B cell (primary cell): ENCODE measurements around the gene IRGQ. TPM values are rescaled to one million over a fixed set of nuclear protein-coding genes. Genes with fewer than 3 reads are reported as not detected.

Source experiments
- ATAC-seq: fragments of 200-7000 bp; cut with Tn5 transposase; one replicate; pipeline ENCODE4 v1.10.0; 2021; ENCODE audit warnings: low read depth, mild to moderate bottlenecking, moderate number of reproducible peaks, moderate library complexity
- CTCF ChIA-PET: fragments of 350-600 bp; sonication (Branson Sonifier 250); formaldehyde crosslinking; loops from one replicate; lab custom pipeline; 2021; ENCODE audit warnings: antibody characterized with exemption, inconsistent platforms; lab: Charles Lee
- POLR2A ChIA-PET: fragments of 350-600 bp; sonication (Branson Sonifier 250); formaldehyde crosslinking; loops from one replicate; lab custom pipeline; 2021; ENCODE audit warnings: antibody characterized with exemption; lab: Charles Lee
- DNase-seq: peaks from one replicate; pipeline ENCODE4 v3.0.0; 2013
- H2AFZ ChIP-seq: 2 replicates; pipeline ENCODE4 v1.6.1; 2012; ENCODE audit warnings: mild to moderate bottlenecking, low read depth, low read length; ENCODE audit not compliant: insufficient read depth, poor library complexity, severe bottlenecking
- H3K27ac ChIP-seq, 2 donors: 1 replicate in 1 of 2; 2 replicates in 1 of 2; pipeline ENCODE4 v1.5.1; 2012 to 2013; ENCODE audit warnings: low read length in 2 of 2, mild to moderate bottlenecking in 2 of 2, moderate library complexity in 1 of 2
- H3K27me3 ChIP-seq, 4 experiments: fragments of 200-600 bp in 1 of 4; sonication (generic) in 1 of 4; replicated peaks in 1 of 4; 1 replicate in 2 of 4; 2 replicates in 2 of 4; pipeline versions ENCODE4 v1.6.1 to v1.7.0; 2013 to 2016; ENCODE audit warnings: low read length in 3 of 4, mild to moderate bottlenecking in 2 of 4, mixed read lengths in 1 of 4, moderate library complexity in 1 of 4; ENCODE audit not compliant: insufficient read depth in 4 of 4, control insufficient read depth in 3 of 4; ENCODE audit errors: control extremely low read depth in 1 of 4
- H3K36me3 ChIP-seq, 2 experiments: replicated peaks in 1 of 2; 1 replicate in 1 of 2; 2 replicates in 1 of 2; pipeline versions ENCODE4 v1.6.1 to v1.7.1; 2013; ENCODE audit warnings: low read length in 1 of 2; ENCODE audit not compliant: insufficient read depth in 2 of 2, control insufficient read depth in 1 of 2; ENCODE audit errors: control extremely low read depth in 1 of 2, extremely low read depth in 1 of 2
- H3K4me1 ChIP-seq, 2 donors: fragments of 200-600 bp in 1 of 2; sonication (generic) in 1 of 2; 1 replicate in 1 of 2; 2 replicates in 1 of 2; pipeline versions ENCODE4 v1.5.1 to v1.6.1; 2013 to 2017; ENCODE audit warnings: low read length in 2 of 2; ENCODE audit not compliant: control insufficient read depth in 2 of 2, insufficient read depth in 2 of 2
- H3K4me2 ChIP-seq: replicated peaks from 2 replicates; pipeline ENCODE3; 2012; ENCODE audit warnings: mild to moderate bottlenecking, low read depth, low read length; ENCODE audit not compliant: poor library complexity, severe bottlenecking
- H3K4me3 ChIP-seq, 5 experiments: fragments of 200-600 bp in 1 of 5; sonication (generic) in 1 of 5; 1 replicate in 3 of 5; 2 replicates in 2 of 5; pipeline versions ENCODE4 v1.5.1 to v1.7.0; 2011 to 2016; ENCODE audit warnings: low read length in 4 of 5, mild to moderate bottlenecking in 4 of 5, low read depth in 2 of 5, control low read depth in 1 of 5, moderate library complexity in 1 of 5; ENCODE audit not compliant: insufficient read depth in 1 of 5; ENCODE audit errors: control extremely low read depth in 1 of 5, extremely low read depth in 1 of 5
- H3K79me2 ChIP-seq: fragments of 200-600 bp; sonication (generic); one replicate; pipeline ENCODE4 v1.6.0; 2016; ENCODE audit warnings: low read length; ENCODE audit not compliant: control insufficient read depth, insufficient read depth
- H3K9ac ChIP-seq: fragments of 200-600 bp; sonication (generic); 2 replicates; pipeline ENCODE4 v1.6.1; 2017; ENCODE audit warnings: mild to moderate bottlenecking, low read length, moderate library complexity
- H3K9me3 ChIP-seq, 3 donors: one replicate each; pipeline versions ENCODE4 v1.6.1 to v1.7.1; 2013; ENCODE audit warnings: low read length in 2 of 3; ENCODE audit not compliant: control insufficient read depth in 2 of 3, insufficient read depth in 1 of 3; ENCODE audit errors: control extremely low read depth in 1 of 3
- H4K20me1 ChIP-seq: 2 replicates; pipeline ENCODE4 v1.6.0; 2012; ENCODE audit warnings: mild to moderate bottlenecking, low read length; ENCODE audit not compliant: insufficient read depth, control insufficient read depth, poor library complexity, severe bottlenecking
- H3K27ac Mint-ChIP-seq: one replicate; pipeline ENCODE4 v1.8.0; 2021; ENCODE audit warnings: mixed read lengths
- H3K27me3 Mint-ChIP-seq: one replicate; pipeline ENCODE4 v1.8.0; 2021; ENCODE audit warnings: mixed read lengths
- H3K4me1 Mint-ChIP-seq: one replicate; pipeline ENCODE4 v1.8.0; 2021; ENCODE audit warnings: mixed read lengths
- H3K4me3 Mint-ChIP-seq: one replicate; pipeline ENCODE4 v1.8.0; 2021; ENCODE audit warnings: mixed read lengths
- H3K9me3 Mint-ChIP-seq: one replicate; pipeline ENCODE4 v1.8.0; 2022; ENCODE audit warnings: mixed read lengths; ENCODE audit not compliant: insufficient read depth
- CTCF ChIP-seq: fragments of 200-600 bp; IDR thresholded peaks from one replicate; pipeline ENCODE4 v1.8.0; 2022; ENCODE audit warnings: antibody characterized with exemption, mild to moderate bottlenecking
- EZH2 ChIP-seq: IDR thresholded peaks from 2 replicates; pipeline ENCODE4 v1.6.1; 2012; ENCODE audit warnings: borderline replicate concordance, low read depth, mild to moderate bottlenecking, moderate library complexity, low read length; ENCODE audit not compliant: insufficient read depth, poor library complexity, severe bottlenecking
- WGBS: methylation state at CpG from one replicate; pipeline ENCODE4 v1.1.5; 2013; ENCODE audit warnings: missing lambda C conversion rate; ENCODE audit not compliant: insufficient coverage; 5-methylcytosine and 5-hydroxymethylcytosine counted together
- intact Hi-C: fragments of 100-400 bp; cut with micrococcal nuclease; formaldehyde crosslinking; loops from one replicate; pipeline ENCODE4 v1.10.0; 2022
- polyA plus RNA-seq: library from polyadenylated mRNA; depleted of rRNA; stranded (reverse); fragments of >200 nt; gene quantifications from 2 replicates; pipeline ENCODE4 v1.2.3, GENCODE V29; 2012
- total RNA-seq, 2 donors: library from RNA; stranded (reverse); fragments of 120-200 nt in 1 of 2; gene quantifications; 1 replicate in 1 of 2; 2 replicates in 1 of 2; pipeline versions ENCODE4 v1.2.3 to v1.2.4, GENCODE V29; 2013 to 2022

The IRGQ gene
- total and polyA plus RNA-seq, 2 donors (not counting 1 experiment from before 2014, with no cell fraction given): 20.3 to 22.6 TPM

DNA sequence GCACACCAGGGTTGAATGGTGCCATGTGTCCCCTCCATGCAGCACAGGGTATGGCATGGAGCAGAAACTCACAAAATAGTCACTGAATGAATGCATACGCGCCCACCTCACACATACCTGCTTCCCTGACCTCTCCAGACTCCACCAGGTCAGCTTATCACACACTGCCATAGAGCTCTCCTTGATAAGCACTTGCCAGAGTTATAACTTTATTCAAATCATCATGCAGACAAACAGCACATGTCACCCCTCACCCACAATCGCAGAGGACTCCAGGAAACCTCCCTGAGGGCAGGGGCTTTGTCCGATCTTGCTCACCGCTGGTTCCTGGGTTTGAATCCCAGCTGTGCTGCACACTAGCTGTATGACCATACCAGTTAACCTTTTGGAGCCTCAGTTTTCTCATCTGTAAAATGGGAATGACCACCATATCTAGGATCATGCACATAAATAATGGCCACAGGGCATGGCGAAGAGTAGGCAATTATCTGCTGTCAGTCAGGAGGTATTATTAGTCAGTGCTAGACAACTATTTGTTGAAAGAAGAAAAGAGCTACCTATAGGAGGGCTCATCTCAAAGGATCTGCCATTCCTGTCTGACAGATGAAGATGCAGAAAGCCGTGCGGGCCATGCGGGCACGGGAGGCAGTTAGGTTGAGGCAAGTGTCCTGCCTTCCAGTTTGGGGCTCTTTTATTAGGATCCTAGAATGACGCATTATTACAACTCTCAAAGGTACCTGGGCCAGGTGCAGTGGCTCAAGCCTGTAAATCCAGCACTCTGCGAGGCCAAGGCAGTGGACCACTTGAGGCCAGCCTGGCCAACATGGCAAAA is 34.6 kb downstream of the IRGQ start:
- Histone ChIP-seq H3K27me3 (no peaks in the 10 kb centered on the region), H3K9me3 (peaks cover 0 to 11% (median 0%) of the 10 kb centered on the region in 3 donors), H3K4me2 (peak overlapping the region; percentile 69), H2AFZ (no peak overlapping the region), H3K36me3 (peaks cover 3 to 12% of the 10 kb centered on the region in 2 experiments), H3K4me1 (peaks cover 42 to 52% of the 10 kb centered on the region in 2 donors), H3K9ac (no peak overlapping the region), H3K27ac (peak overlapping the region; percentile 92), H3K79me2 (peaks cover 28% of the 10 kb centered on the region), H3K4me3 (no peak overlapping the region), H4K20me1 (no peaks in the 10 kb centered on the region)
- H3K27me3 Mint-ChIP-seq: no peaks in the 10 kb centered on the region
- CTCF ChIA-PET: interaction anchor here (0.7 to 1.9 kb wide), 7 partner anchors 14 to 184 kb away, joined by 3 to 7 read pairs (median 4); partner anchors contain the start of genes IRGQ, PINLYP and XRCC1
- no peak for ATAC-seq
- H3K4me3 Mint-ChIP-seq: peak overlapping the region; percentile 24
- peak overlapping the region; percentile 99 for H3K27ac Mint-ChIP-seq
- H3K9me3 Mint-ChIP-seq: no peaks in the 10 kb centered on the region
- no peak for DNase-seq
- intact Hi-C loops: no loop called here
- no peak for TF ChIP-seq CTCF
- over 99% methylated on average over 11 of the region's 12 CpGs for WGBS
- POLR2A ChIA-PET: interaction anchor here (0.7 to 1.1 kb wide), 3 partner anchors 25 to 68 kb away, joined by 3 to 6 read pairs (median 4); partner anchors contain the start of genes IRGQ and ZNF576
- peaks cover 53% of the 10 kb centered on the region for H3K4me1 Mint-ChIP-seq

- Mint-ChIP-seq H3K27me3 (no peaks in the 10 kb centered on the region), H3K9me3 (no peaks in the 10 kb centered on the region), H3K4me3 (peak overlapping the region; percentile 24), H3K27ac (peak overlapping the region; percentile 99), H3K4me1 (peaks cover 53% of the 10 kb centered on the region)
- TF ChIP-seq EZH2 (no peak), CTCF (no peak)
- ChIA-PET POLR2A (interaction anchor here (0.7 to 1.1 kb wide), 2 partner anchors 35 to 239 kb away, joined by 3 read pairs; partner anchors contain the start of genes IRGQ and ZNF576), CTCF (interaction anchor here (1.0 to 1.9 kb wide), 5 partner anchors 28 to 194 kb away, joined by 3 to 7 read pairs (median 4); partner anchors contain the start of genes IRGQ and SMG9)
- no peaks in the 10 kb centered on the region for H3K27me3 ChIP-seq
- H3K9me3 ChIP-seq: peaks cover 0 to 11% (median 0%) of the 10 kb centered on the region in 3 donors
- no peak overlapping the region for H2AFZ ChIP-seq
- DNase-seq (no peak), ATAC-seq (no peak)
- intact Hi-C loops: no loop called here
- H3K4me2 ChIP-seq: peak overlapping the region; percentile 69
- 82% methylated on average over 5 of the region's 6 CpGs for WGBS
- H3K4me3 ChIP-seq: no peak overlapping the region
- peaks cover 33% of the 10 kb centered on the region for H3K79me2 ChIP-seq
- peak overlapping the region; percentile 30 to 92 for H3K27ac ChIP-seq
- no peaks in the 10 kb centered on the region for H4K20me1 ChIP-seq
- peaks cover 3 to 16% of the 10 kb centered on the region in 2 experiments for H3K36me3 ChIP-seq
- H3K9ac ChIP-seq: no peak overlapping the region
- H3K4me1 ChIP-seq: peaks cover 42 to 52% of the 10 kb centered on the region in 2 donors
These were observed 35.2 kb downstream of the IRGQ start for GRCh38 chr19:43560687-43561086.
